NCI-H1105 treated with DMSO at 0.1 percent for 48 hours (cell line): Measurements from ENCODE around the gene VRK1.

Experiments used
- DNase-seq: peaks from one replicate; lab custom pipeline; 2025; lab: John Stamatoyannopoulos, UW

VRK1 gene

DNA sequence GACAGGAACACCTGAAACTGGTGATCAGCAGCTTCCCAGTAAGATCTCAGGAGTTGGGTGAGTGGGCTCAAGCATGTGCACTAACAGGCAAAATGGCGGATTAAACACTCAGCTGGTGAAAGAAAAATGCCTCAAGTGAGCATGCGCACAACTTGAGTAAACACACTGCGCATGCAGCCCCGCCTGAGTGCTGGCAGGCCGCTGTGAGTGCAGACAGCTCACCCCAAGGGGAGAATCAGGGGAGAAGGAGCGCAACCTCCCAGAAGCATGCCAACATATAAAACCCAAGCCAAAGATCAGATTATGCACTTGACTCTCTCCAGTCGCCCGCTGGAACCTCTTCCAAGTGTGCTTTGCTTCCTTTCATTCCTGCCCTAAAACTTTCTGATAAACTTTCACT is 125.8 kb downstream of the VRK1 start:
- DNase-seq = no peak

DNA sequence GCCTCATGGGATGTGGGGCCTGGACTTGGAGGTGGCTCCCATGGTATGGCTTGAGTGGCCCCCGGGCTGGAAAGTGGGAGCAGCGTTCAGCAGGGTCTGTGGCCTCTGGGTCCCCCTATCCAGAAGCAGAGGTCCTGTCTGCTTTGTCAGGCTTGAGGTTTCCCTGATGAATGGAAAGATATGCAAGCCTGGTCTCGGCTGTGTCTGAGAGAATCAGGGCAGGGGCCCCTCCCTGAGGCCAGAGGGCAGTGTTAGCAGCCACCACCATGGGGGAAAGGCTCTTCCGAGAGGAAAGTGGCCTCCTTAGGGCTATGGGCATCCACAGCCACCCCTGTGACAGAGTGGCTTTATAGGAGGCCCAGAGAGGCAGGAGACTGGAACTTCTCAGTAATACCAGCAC is 128.2 kb downstream of the VRK1 start:
- no peak for DNase-seq

DNA sequence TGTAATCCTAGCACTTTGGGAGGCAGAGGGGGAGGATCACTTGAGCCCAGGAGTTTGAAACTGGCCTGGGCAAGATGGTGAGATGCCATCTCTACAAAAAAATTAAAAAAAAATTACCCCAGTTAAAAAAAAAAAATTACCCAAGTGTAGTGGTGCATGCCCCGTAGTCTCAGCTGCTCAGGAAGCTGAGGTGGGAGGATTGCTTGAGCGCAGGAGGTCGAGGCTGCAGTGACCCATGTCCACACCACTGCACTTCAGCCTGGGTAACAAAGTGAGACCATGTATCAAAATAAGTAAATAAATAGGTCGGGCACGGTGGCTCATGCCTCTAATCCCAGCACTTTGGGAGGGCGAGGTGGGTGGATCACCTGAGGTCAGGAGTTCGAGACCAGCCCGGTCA is 128.8 kb downstream of the VRK1 start:
- no peak for DNase-seq

- DNase-seq = no peak
Observed at GRCh38 chr14:96928779-96929380, 131.7 kb downstream of the VRK1 start.

DNA sequence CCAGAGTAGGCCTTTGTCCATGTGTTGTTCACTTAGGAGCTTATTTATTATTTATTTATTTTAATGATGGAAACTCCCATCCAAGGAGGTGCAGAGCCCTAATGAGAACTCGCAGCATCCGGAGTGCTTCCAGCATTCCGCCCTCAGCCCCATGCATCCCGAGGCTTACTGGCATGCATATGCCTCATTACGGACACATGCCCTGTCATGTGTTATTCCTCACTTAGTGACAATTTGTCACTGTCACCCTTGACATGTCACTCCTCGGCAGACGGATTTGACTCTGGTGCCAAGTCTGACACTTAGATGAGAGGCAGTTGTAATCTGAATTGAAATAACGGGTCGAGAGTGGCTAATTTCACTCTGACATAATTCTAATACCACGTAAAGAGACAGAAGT is 132.8 kb downstream of the VRK1 start:
- peak; percentile 21 for DNase-seq

DNA sequence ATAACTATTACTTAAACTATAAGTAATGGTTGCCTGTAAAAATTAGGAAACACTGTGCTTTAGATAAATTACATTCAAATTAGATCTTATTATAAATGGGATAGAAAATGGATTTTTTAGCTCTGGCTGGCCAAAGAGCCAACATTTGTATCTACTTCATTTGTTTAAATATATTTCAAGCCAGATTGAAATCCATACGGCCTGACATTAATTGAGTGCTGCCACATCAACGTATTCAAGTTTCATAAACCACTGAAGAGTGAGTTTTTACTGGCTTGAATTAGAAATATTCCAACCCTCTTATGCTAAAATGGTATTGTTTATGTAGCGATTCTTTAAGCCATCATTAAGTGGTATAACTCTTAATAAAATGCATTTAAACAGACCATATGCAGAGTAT is 133.3 kb downstream of the VRK1 start:
- DNase-seq = no peak
